ENCODE measurements around the gene STAM. TPM values are rescaled to one million over a fixed set of nuclear protein-coding genes. Genes with fewer than 3 reads are reported as not detected.

Gene STAM
- total and polyA plus RNA-seq, 2 donors (not counting 3 experiments of a cell fraction or from before 2014, with no cell fraction given): 17.7 to 20.0 TPM

GRCh38 chr10:17673471-17674061 lies 29.6 kb downstream of the STAM start:
- TF ChIP-seq FOS (IDR thresholded peaks at IDR 0.05; ENCODE audit: borderline replicate concordance, insufficient read depth, low read length) (peak; percentile 18), CTCF (IDR thresholded peaks at IDR 0.05; ENCODE audit: extremely low read depth in 1 of 2, insufficient read depth in 1 of 2, low read depth in 1 of 2, low read length in 2 of 2) (no peak)
- Histone ChIP-seq H3K27me3 (ENCODE audit: control insufficient read depth in 2 of 2, insufficient read depth in 2 of 2, low read length in 2 of 2) (no peaks in the 10 kb centered on the region), H3K9ac (replicated peaks; ENCODE audit: extremely low read depth, insufficient read depth, low read length) (no peak overlapping the region), H3K36me3 (ENCODE audit: control insufficient read depth in 2 of 2, extremely low read depth in 1 of 2, insufficient read depth in 2 of 2, low read length in 2 of 2) (no peaks in the 10 kb centered on the region), H3K9me1 (replicated peaks; ENCODE audit: control insufficient read depth, extremely low read depth, insufficient read depth, low read length) (no peaks in the 10 kb centered on the region), H3K27ac (ENCODE audit: insufficient read depth, low read depth, low read length) (no peak overlapping the region), H3K4me3 (replicated peaks in 1 of 3; ENCODE audit: insufficient read depth in 1 of 3, low read depth in 1 of 3, low read length in 3 of 3) (no peak overlapping the region), H2AFZ (ENCODE audit: low read depth, low read length) (no peak overlapping the region), H3K4me2 (ENCODE audit: insufficient read depth, low read length) (no peak overlapping the region), H3K4me1 (ENCODE audit: control insufficient read depth, extremely low read depth, insufficient read depth, low read length) (no peaks in the 10 kb centered on the region), H3K79me2 (ENCODE audit: control insufficient read depth, insufficient read depth, low read length) (peaks cover 40% of the 10 kb centered on the region), H4K20me1 (replicated peaks; ENCODE audit: control insufficient read depth, extremely low read depth, insufficient read depth, low read length) (no peaks in the 10 kb centered on the region), H3K9me3 (replicated peaks; ENCODE audit: control insufficient read depth, insufficient read depth, low read length) (no peaks in the 10 kb centered on the region)
- dilution Hi-C loops (cut with MboI; ENCODE audit: extremely low pct_ligation_motif_present, low sequenced_read_pairs): no loop called here
- FAIRE-seq: no peak
- no peak for DNase-seq (ENCODE audit: low read depth, low spot score)
- CTCF ChIA-PET: interaction anchor here (1.9 kb wide), 1 partner anchor 30 kb away, joined by 4 read pairs; the partner anchor contains the start of gene STAM
- no TSS peak for BruUV-seq (replicated peaks)
- intact Hi-C loops (cut with micrococcal nuclease): no loop called here
- POLR2A ChIA-PET: no interaction called here

GRCh38 chr10:17674566-17674965 lies 30.6 kb downstream of the STAM start:
- DNase-seq (ENCODE audit: low read depth, low spot score) (no peak), FAIRE-seq (no peak)
- dilution Hi-C loops (cut with MboI; ENCODE audit: extremely low pct_ligation_motif_present, low sequenced_read_pairs) (no loop called here), intact Hi-C loops (cut with micrococcal nuclease) (no loop called here)
- Histone ChIP-seq H3K4me3 (replicated peaks in 1 of 3; ENCODE audit: insufficient read depth in 1 of 3, low read depth in 1 of 3, low read length in 3 of 3) (no peak overlapping the region), H3K4me2 (ENCODE audit: insufficient read depth, low read length) (no peak overlapping the region), H3K36me3 (ENCODE audit: control insufficient read depth in 2 of 2, extremely low read depth in 1 of 2, insufficient read depth in 2 of 2, low read length in 2 of 2) (no peaks in the 10 kb centered on the region), H3K79me2 (ENCODE audit: control insufficient read depth, insufficient read depth, low read length) (peaks cover 42% of the 10 kb centered on the region), H4K20me1 (replicated peaks; ENCODE audit: control insufficient read depth, extremely low read depth, insufficient read depth, low read length) (no peaks in the 10 kb centered on the region), H3K27ac (ENCODE audit: insufficient read depth, low read depth, low read length) (no peak overlapping the region), H3K27me3 (ENCODE audit: control insufficient read depth in 2 of 2, insufficient read depth in 2 of 2, low read length in 2 of 2) (no peaks in the 10 kb centered on the region), H3K9ac (replicated peaks; ENCODE audit: extremely low read depth, insufficient read depth, low read length) (no peak overlapping the region), H3K9me3 (replicated peaks; ENCODE audit: control insufficient read depth, insufficient read depth, low read length) (no peaks in the 10 kb centered on the region), H3K9me1 (replicated peaks; ENCODE audit: control insufficient read depth, extremely low read depth, insufficient read depth, low read length) (no peaks in the 10 kb centered on the region), H3K4me1 (ENCODE audit: control insufficient read depth, extremely low read depth, insufficient read depth, low read length) (no peaks in the 10 kb centered on the region), H2AFZ (ENCODE audit: low read depth, low read length) (no peak overlapping the region)
- POLR2A ChIA-PET: no interaction called here
- TF ChIP-seq POLR2AphosphoS5 (IDR thresholded peaks at IDR 0.05; ENCODE audit: insufficient read depth, low read depth, low read length): no peak
- TF ChIP-seq JUN (IDR thresholded peaks at IDR 0.05; ENCODE audit: borderline replicate concordance, insufficient read depth, insufficient read length, low read depth): no peak
- no peak for TF ChIP-seq EZH2 (IDR thresholded peaks at IDR 0.05; ENCODE audit: borderline replicate concordance, low read depth, low read length, severe bottlenecking)
- no peak for TF ChIP-seq POLR2A (IDR thresholded peaks at IDR 0.05; ENCODE audit: low read depth, low read length)
- TF ChIP-seq CTCF (IDR thresholded peaks at IDR 0.05; ENCODE audit: extremely low read depth in 1 of 2, insufficient read depth in 1 of 2, low read depth in 1 of 2, low read length in 2 of 2): no peak
- TF ChIP-seq FOS (IDR thresholded peaks at IDR 0.05; ENCODE audit: borderline replicate concordance, insufficient read depth, low read length): no peak
- no peak for TF ChIP-seq GATA2 (IDR thresholded peaks at IDR 0.05; ENCODE audit: insufficient read depth, insufficient read length, low read depth, low read length)
- TF ChIP-seq MYC (IDR thresholded peaks at IDR 0.05; ENCODE audit: low read depth, low read length): no peak
- TF ChIP-seq, protein P1, sequence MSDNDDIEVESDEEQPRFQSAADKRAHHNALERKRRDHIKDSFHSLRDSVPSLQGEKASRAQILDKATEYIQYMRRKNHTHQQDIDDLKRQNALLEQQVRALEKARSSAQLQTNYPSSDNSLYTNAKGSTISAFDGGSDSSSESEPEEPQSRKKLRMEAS (IDR thresholded peaks at IDR 0.05; ENCODE audit: insufficient read depth, insufficient read length): no peak
- CTCF ChIA-PET: interaction anchor here (1.0 kb wide), 1 partner anchor 31 kb away, joined by 3 read pairs; the partner anchor contains the start of gene STAM
- BruUV-seq (replicated peaks): no TSS peak
